ENCODE results near the gene MYB. TPM values are rescaled to one million over a fixed set of nuclear protein-coding genes. Genes with fewer than 3 reads are reported as not detected.

MYB gene
- total and polyA plus RNA-seq, 2 donors = 42.1 to 84.7 TPM

GRCh38 chr6:135204951-135205350 is 23.8 kb downstream of the MYB start:
- DNase-seq (ENCODE audit: low read depth in 6 of 9, low spot score in 9 of 9) = no peak
- Histone ChIP-seq H3K4me1 (ENCODE audit: control insufficient read depth in 2 of 2, insufficient read depth in 2 of 2, low read length in 2 of 2) (no peaks in the 10 kb centered on the region), H3K4me3 (ENCODE audit: low read length in 2 of 2) (no peak overlapping the region), H3K27me3 (ENCODE audit: control insufficient read depth in 2 of 2, insufficient read depth in 1 of 2, low read length in 1 of 2) (no peaks in the 10 kb centered on the region), H3K36me3 (ENCODE audit: control insufficient read depth in 2 of 2, insufficient read depth in 2 of 2, low read length in 1 of 2) (peaks cover 51 to 85% of the 10 kb centered on the region in 2 donors), H3K27ac (ENCODE audit: low read depth in 1 of 2, low read length in 1 of 2) (no peak overlapping the region), H3K9me3 (ENCODE audit: control insufficient read depth in 2 of 2, insufficient read depth in 1 of 2, low read length in 1 of 2) (peaks cover 0 to 6% of the 10 kb centered on the region in 2 donors)
- 100% methylated on average over 4 of the region's 4 CpGs for WGBS

- DNase-seq (ENCODE audit: low read depth in 6 of 9, low spot score in 9 of 9) = peak in 2 of 9 donors; percentile 27 to 46
- Histone ChIP-seq H3K36me3 (ENCODE audit: control insufficient read depth in 2 of 2, insufficient read depth in 2 of 2, low read length in 1 of 2) (peaks cover 39 to 84% of the 10 kb centered on the region in 2 donors), H3K27me3 (ENCODE audit: control insufficient read depth in 2 of 2, insufficient read depth in 1 of 2, low read length in 1 of 2) (no peaks in the 10 kb centered on the region), H3K27ac (ENCODE audit: low read depth in 1 of 2, low read length in 1 of 2) (peak overlapping the region; percentile 5 to 58), H3K4me3 (ENCODE audit: low read length in 2 of 2) (no peak overlapping the region), H3K9me3 (ENCODE audit: control insufficient read depth in 2 of 2, insufficient read depth in 1 of 2, low read length in 1 of 2) (peaks cover 0 to 6% of the 10 kb centered on the region in 2 donors), H3K4me1 (ENCODE audit: control insufficient read depth in 2 of 2, insufficient read depth in 2 of 2, low read length in 2 of 2) (peaks cover 2 to 11% of the 10 kb centered on the region in 2 donors)
- 16% methylated on average over 6 of the region's 6 CpGs for WGBS
Measured at GRCh38 chr6:135209803-135210202, 28.7 kb downstream of the MYB start.

GRCh38 chr6:135210632-135211305 is 29.7 kb downstream of the MYB start:
- no peaks in the 10 kb centered on the region for H3K27me3 ChIP-seq (ENCODE audit: control insufficient read depth in 2 of 2, insufficient read depth in 1 of 2, low read length in 1 of 2)
- H3K27ac ChIP-seq (ENCODE audit: low read depth in 1 of 2, low read length in 1 of 2) = no peak overlapping the region
- no peak for DNase-seq (ENCODE audit: low read depth in 6 of 9, low spot score in 9 of 9)
- H3K36me3 ChIP-seq (ENCODE audit: control insufficient read depth in 2 of 2, insufficient read depth in 2 of 2, low read length in 1 of 2) = peaks cover 42 to 85% of the 10 kb centered on the region in 2 donors
- WGBS = 93% methylated on average over 12 of the region's 12 CpGs
- peaks cover 2 to 11% of the 10 kb centered on the region in 2 donors for H3K4me1 ChIP-seq (ENCODE audit: control insufficient read depth in 2 of 2, insufficient read depth in 2 of 2, low read length in 2 of 2)
- H3K4me3 ChIP-seq (ENCODE audit: low read length in 2 of 2) = no peak overlapping the region
- H3K9me3 ChIP-seq (ENCODE audit: control insufficient read depth in 2 of 2, insufficient read depth in 1 of 2, low read length in 1 of 2) = peaks cover 0 to 6% of the 10 kb centered on the region in 2 donors

GRCh38 chr6:135211306-135211702 is 30.2 kb downstream of the MYB start:
- Histone ChIP-seq H3K36me3 (ENCODE audit: control insufficient read depth in 2 of 2, insufficient read depth in 2 of 2, low read length in 1 of 2) (peaks cover 43 to 86% of the 10 kb centered on the region in 2 donors), H3K9me3 (ENCODE audit: control insufficient read depth in 2 of 2, insufficient read depth in 1 of 2, low read length in 1 of 2) (peaks cover 0 to 6% of the 10 kb centered on the region in 2 donors), H3K27ac (ENCODE audit: low read depth in 1 of 2, low read length in 1 of 2) (no peak overlapping the region), H3K4me3 (ENCODE audit: low read length in 2 of 2) (no peak overlapping the region), H3K4me1 (ENCODE audit: control insufficient read depth in 2 of 2, insufficient read depth in 2 of 2, low read length in 2 of 2) (peaks cover 2 to 11% of the 10 kb centered on the region in 2 donors), H3K27me3 (ENCODE audit: control insufficient read depth in 2 of 2, insufficient read depth in 1 of 2, low read length in 1 of 2) (no peaks in the 10 kb centered on the region)
- DNase-seq (ENCODE audit: low read depth in 6 of 9, low spot score in 9 of 9) = no peak
- 97% methylated on average over 2 of the region's 2 CpGs for WGBS

GRCh38 chr6:135212020-135212806 is 31.1 kb downstream of the MYB start:
- Histone ChIP-seq H3K4me3 (ENCODE audit: low read length in 2 of 2) (no peak overlapping the region), H3K9me3 (ENCODE audit: control insufficient read depth in 2 of 2, insufficient read depth in 1 of 2, low read length in 1 of 2) (peaks cover 0 to 6% of the 10 kb centered on the region in 2 donors), H3K27ac (ENCODE audit: low read depth in 1 of 2, low read length in 1 of 2) (peak overlapping the region; percentile 1 to 56), H3K4me1 (ENCODE audit: control insufficient read depth in 2 of 2, insufficient read depth in 2 of 2, low read length in 2 of 2) (peaks cover 2 to 11% of the 10 kb centered on the region in 2 donors), H3K36me3 (ENCODE audit: control insufficient read depth in 2 of 2, insufficient read depth in 2 of 2, low read length in 1 of 2) (peaks cover 48 to 90% of the 10 kb centered on the region in 2 donors), H3K27me3 (ENCODE audit: control insufficient read depth in 2 of 2, insufficient read depth in 1 of 2, low read length in 1 of 2) (no peaks in the 10 kb centered on the region)
- DNase-seq (ENCODE audit: low read depth in 6 of 9, low spot score in 9 of 9) = no peak
- 67% methylated on average over 3 of the region's 3 CpGs for WGBS

- Histone ChIP-seq H3K4me3 (ENCODE audit: low read length in 2 of 2) (no peak overlapping the region), H3K4me1 (ENCODE audit: control insufficient read depth in 2 of 2, insufficient read depth in 2 of 2, low read length in 2 of 2) (peaks cover 2 to 11% of the 10 kb centered on the region in 2 donors), H3K9me3 (ENCODE audit: control insufficient read depth in 2 of 2, insufficient read depth in 1 of 2, low read length in 1 of 2) (peaks cover 0 to 6% of the 10 kb centered on the region in 2 donors), H3K36me3 (ENCODE audit: control insufficient read depth in 2 of 2, insufficient read depth in 2 of 2, low read length in 1 of 2) (peaks cover 49 to 94% of the 10 kb centered on the region in 2 donors), H3K27ac (ENCODE audit: low read depth in 1 of 2, low read length in 1 of 2) (peak overlapping the region in 1 of 2 donors; percentile 1), H3K27me3 (ENCODE audit: control insufficient read depth in 2 of 2, insufficient read depth in 1 of 2, low read length in 1 of 2) (no peaks in the 10 kb centered on the region)
- peak in 1 of 9 donors; percentile 44 for DNase-seq (ENCODE audit: low read depth in 6 of 9, low spot score in 9 of 9)
- 59% methylated on average over 5 of the region's 5 CpGs for WGBS
Measured at GRCh38 chr6:135212935-135213334, 31.8 kb downstream of the MYB start.

GRCh38 chr6:135213616-135214015 is 32.5 kb downstream of the MYB start:
- Histone ChIP-seq H3K9me3 (ENCODE audit: control insufficient read depth in 2 of 2, insufficient read depth in 1 of 2, low read length in 1 of 2) (no peaks in the 10 kb centered on the region), H3K4me3 (ENCODE audit: low read length in 2 of 2) (no peak overlapping the region), H3K27ac (ENCODE audit: low read depth in 1 of 2, low read length in 1 of 2) (no peak overlapping the region), H3K4me1 (ENCODE audit: control insufficient read depth in 2 of 2, insufficient read depth in 2 of 2, low read length in 2 of 2) (peaks cover 2 to 11% of the 10 kb centered on the region in 2 donors), H3K27me3 (ENCODE audit: control insufficient read depth in 2 of 2, insufficient read depth in 1 of 2, low read length in 1 of 2) (no peaks in the 10 kb centered on the region), H3K36me3 (ENCODE audit: control insufficient read depth in 2 of 2, insufficient read depth in 2 of 2, low read length in 1 of 2) (peaks cover 45 to 91% of the 10 kb centered on the region in 2 donors)
- WGBS = 73% methylated on average over 4 of the region's 4 CpGs
- no peak for DNase-seq (ENCODE audit: low read depth in 6 of 9, low spot score in 9 of 9)

- H3K4me3 ChIP-seq (ENCODE audit: low read length in 2 of 2) = no peak overlapping the region
- 98% methylated on average over 3 of the region's 3 CpGs for WGBS
- no peak for DNase-seq (ENCODE audit: low read depth in 6 of 9, low spot score in 9 of 9)
- H3K9me3 ChIP-seq (ENCODE audit: control insufficient read depth in 2 of 2, insufficient read depth in 1 of 2, low read length in 1 of 2) = peaks cover 0 to 4% of the 10 kb centered on the region in 2 donors
- peaks cover 2 to 11% of the 10 kb centered on the region in 2 donors for H3K4me1 ChIP-seq (ENCODE audit: control insufficient read depth in 2 of 2, insufficient read depth in 2 of 2, low read length in 2 of 2)
- H3K36me3 ChIP-seq (ENCODE audit: control insufficient read depth in 2 of 2, insufficient read depth in 2 of 2, low read length in 1 of 2) = peaks cover 50 to 93% of the 10 kb centered on the region in 2 donors
- no peaks in the 10 kb centered on the region for H3K27me3 ChIP-seq (ENCODE audit: control insufficient read depth in 2 of 2, insufficient read depth in 1 of 2, low read length in 1 of 2)
- no peak overlapping the region for H3K27ac ChIP-seq (ENCODE audit: low read depth in 1 of 2, low read length in 1 of 2)
Measured at GRCh38 chr6:135215160-135215559, 34.1 kb downstream of the MYB start.

GRCh38 chr6:135215563-135215962 is 34.5 kb downstream of the MYB start:
- Histone ChIP-seq H3K4me1 (ENCODE audit: control insufficient read depth in 2 of 2, insufficient read depth in 2 of 2, low read length in 2 of 2) (peaks cover under 1 to 9% of the 10 kb centered on the region in 2 donors), H3K9me3 (ENCODE audit: control insufficient read depth in 2 of 2, insufficient read depth in 1 of 2, low read length in 1 of 2) (peaks cover 0 to 4% of the 10 kb centered on the region in 2 donors), H3K27me3 (ENCODE audit: control insufficient read depth in 2 of 2, insufficient read depth in 1 of 2, low read length in 1 of 2) (no peaks in the 10 kb centered on the region), H3K27ac (ENCODE audit: low read depth in 1 of 2, low read length in 1 of 2) (no peak overlapping the region), H3K36me3 (ENCODE audit: control insufficient read depth in 2 of 2, insufficient read depth in 2 of 2, low read length in 1 of 2) (peaks cover 51 to 93% of the 10 kb centered on the region in 2 donors), H3K4me3 (ENCODE audit: low read length in 2 of 2) (no peak overlapping the region)
- no peak for DNase-seq (ENCODE audit: low read depth in 6 of 9, low spot score in 9 of 9)
- 98% methylated on average over 6 of the region's 6 CpGs for WGBS

All from thymus (tissue), 11 donors.